K562 (cell line): ENCODE results near the gene DENND1A.

ENCODE experiments used
- FOXA1 ChIP-seq: fragments of 450-650 bp; IDR thresholded peaks from 2 replicates; pipeline ENCODE4 v1.6.1; 2016; ENCODE audit warnings: mild to moderate bottlenecking, borderline replicate concordance
- GATA2 ChIP-seq: sonication (generic); formaldehyde crosslinking; IDR thresholded peaks from 2 replicates; pipeline ENCODE4 v1.4.0; 2020; ENCODE audit warnings: mild to moderate bottlenecking, missing genetic modification reagents
- JUND ChIP-seq, 2 experiments: IDR thresholded peaks; 2 replicates in 1 of 2; 3 replicates in 1 of 2; pipeline ENCODE4 v1.6.1; 2011; ENCODE audit warnings: borderline replicate concordance in 2 of 2, low read depth in 2 of 2, low read length in 2 of 2, improper control_type of control experiment in 1 of 2, missing biosample characterization in 1 of 2, missing genetic modification characterization in 1 of 2, missing genetic modification reagents in 1 of 2
- MAZ ChIP-seq, 2 experiments: fragments of 450-650 bp in 1 of 2; sonication (generic) in 1 of 2; formaldehyde crosslinking; IDR thresholded peaks in 1 of 2; conservative IDR thresholded peaks in 1 of 2; 2 replicates each; pipeline versions ENCODE4 v1.4.0 to v1.5.0; 2020; ENCODE audit warnings: mild to moderate bottlenecking in 1 of 2, missing genetic modification reagents in 1 of 2
- MXI1 ChIP-seq: IDR thresholded peaks from 2 replicates; pipeline ENCODE4 v1.6.1; 2011; ENCODE audit warnings: low read depth, mild to moderate bottlenecking, improper control_type of control experiment, low read length
- MYC ChIP-seq, 2 experiments: fragments of 250-450 bp in 1 of 2; sonication (Bioruptor Pico) in 1 of 2; IDR thresholded peaks; 2 replicates each; pipeline versions ENCODE4 v1.5.1 to v1.6.1; 2012 to 2021; ENCODE audit warnings: low read depth in 2 of 2, borderline replicate concordance in 1 of 2, improper control_type of control experiment in 1 of 2, low read length in 1 of 2, mild to moderate bottlenecking in 1 of 2, moderate library complexity in 1 of 2
- POLR2A ChIP-seq: fragments of 450-650 bp; conservative IDR thresholded peaks from 2 replicates; pipeline ENCODE4 v1.6.1; 2016
- POLR2AphosphoS5 ChIP-seq: IDR thresholded peaks from 2 replicates; pipeline ENCODE4 v1.6.1; 2011; ENCODE audit warnings: mild to moderate bottlenecking, low read depth, low read length, moderate library complexity; ENCODE audit not compliant: control insufficient read depth, insufficient read depth
- RNF2 ChIP-seq: sonication (generic); IDR thresholded peaks from 2 replicates; pipeline ENCODE4 v1.6.1; 2016
- TAF15 ChIP-seq: fragments of 200-400 bp; formaldehyde crosslinking; IDR thresholded peaks from 2 replicates; pipeline ENCODE4 v1.6.1; 2017; ENCODE audit warnings: mild to moderate bottlenecking, low read depth, low read length, moderate library complexity
- TF ChIP-seq, protein P1 (sequence below): fragments of 450-650 bp; IDR thresholded peaks from 2 replicates; pipeline ENCODE4 v1.6.1; 2016; ENCODE audit warnings: borderline replicate concordance
- TF ChIP-seq, protein P2 (sequence below), 3 experiments: IDR thresholded peaks in 2 of 3; conservative IDR thresholded peaks in 1 of 3; 2 replicates each; pipeline ENCODE4 v1.5.1; 2011 to 2012; ENCODE audit warnings: low read length in 3 of 3, mild to moderate bottlenecking in 3 of 3, control low read depth in 2 of 3, improper control_type of control experiment in 1 of 3, inconsistent platforms in 1 of 3, low read depth in 1 of 3, mixed read lengths in 1 of 3, moderate library complexity in 1 of 3; ENCODE audit not compliant: insufficient read depth in 2 of 3
- TF ChIP-seq, protein P3 (sequence below): sonication (generic); formaldehyde crosslinking; IDR thresholded peaks from 2 replicates; pipeline ENCODE4 v1.5.0; 2020; ENCODE audit warnings: missing genetic modification reagents
- TF ChIP-seq, protein P4 (sequence below): sonication (generic); formaldehyde crosslinking; IDR thresholded peaks from 2 replicates; pipeline ENCODE4 v1.8.0; 2023; ENCODE audit warnings: mild to moderate bottlenecking, missing genetic modification reagents

DNA sequence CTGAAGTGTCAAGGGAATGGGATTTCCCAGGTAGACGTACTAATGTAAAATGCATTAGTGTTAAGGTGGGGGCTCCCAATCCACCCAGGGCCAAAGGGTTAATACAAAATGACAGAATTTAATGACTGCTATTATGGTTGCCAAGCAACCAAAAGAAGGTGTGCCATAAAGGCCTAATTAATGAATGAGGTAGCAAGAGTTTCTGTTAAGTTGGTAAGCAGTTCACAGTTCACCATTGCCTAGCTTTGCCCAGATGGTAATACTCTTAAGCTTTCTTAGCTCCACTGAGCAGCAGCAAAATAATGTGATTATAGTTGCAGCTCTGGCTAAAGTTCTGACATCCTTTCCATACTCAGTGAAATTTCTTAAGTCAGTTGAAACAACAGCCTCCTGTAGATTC lies 211.7 kb downstream of the DENND1A start:
- TF ChIP-seq POLR2AphosphoS5: no peak
- TF ChIP-seq MXI1: no peak
- TF ChIP-seq POLR2A: no peak
- TF ChIP-seq TAF15: no peak
- no peak for TF ChIP-seq MAZ (CRISPR knock-in tag; conservative IDR thresholded peaks at IDR 0.05 in 1 of 2, IDR thresholded peaks at IDR 0.05 in 1 of 2)
- TF ChIP-seq, protein P1, sequence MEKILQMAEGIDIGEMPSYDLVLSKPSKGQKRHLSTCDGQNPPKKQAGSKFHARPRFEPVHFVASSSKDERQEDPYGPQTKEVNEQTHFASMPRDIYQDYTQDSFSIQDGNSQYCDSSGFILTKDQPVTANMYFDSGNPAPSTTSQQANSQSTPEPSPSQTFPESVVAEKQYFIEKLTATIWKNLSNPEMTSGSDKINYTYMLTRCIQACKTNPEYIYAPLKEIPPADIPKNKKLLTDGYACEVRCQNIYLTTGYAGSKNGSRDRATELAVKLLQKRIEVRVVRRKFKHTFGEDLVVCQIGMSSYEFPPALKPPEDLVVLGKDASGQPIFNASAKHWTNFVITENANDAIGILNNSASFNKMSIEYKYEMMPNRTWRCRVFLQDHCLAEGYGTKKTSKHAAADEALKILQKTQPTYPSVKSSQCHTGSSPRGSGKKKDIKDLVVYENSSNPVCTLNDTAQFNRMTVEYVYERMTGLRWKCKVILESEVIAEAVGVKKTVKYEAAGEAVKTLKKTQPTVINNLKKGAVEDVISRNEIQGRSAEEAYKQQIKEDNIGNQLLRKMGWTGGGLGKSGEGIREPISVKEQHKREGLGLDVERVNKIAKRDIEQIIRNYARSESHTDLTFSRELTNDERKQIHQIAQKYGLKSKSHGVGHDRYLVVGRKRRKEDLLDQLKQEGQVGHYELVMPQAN: no peak
- no peak for TF ChIP-seq FOXA1
- TF ChIP-seq, protein P2, sequence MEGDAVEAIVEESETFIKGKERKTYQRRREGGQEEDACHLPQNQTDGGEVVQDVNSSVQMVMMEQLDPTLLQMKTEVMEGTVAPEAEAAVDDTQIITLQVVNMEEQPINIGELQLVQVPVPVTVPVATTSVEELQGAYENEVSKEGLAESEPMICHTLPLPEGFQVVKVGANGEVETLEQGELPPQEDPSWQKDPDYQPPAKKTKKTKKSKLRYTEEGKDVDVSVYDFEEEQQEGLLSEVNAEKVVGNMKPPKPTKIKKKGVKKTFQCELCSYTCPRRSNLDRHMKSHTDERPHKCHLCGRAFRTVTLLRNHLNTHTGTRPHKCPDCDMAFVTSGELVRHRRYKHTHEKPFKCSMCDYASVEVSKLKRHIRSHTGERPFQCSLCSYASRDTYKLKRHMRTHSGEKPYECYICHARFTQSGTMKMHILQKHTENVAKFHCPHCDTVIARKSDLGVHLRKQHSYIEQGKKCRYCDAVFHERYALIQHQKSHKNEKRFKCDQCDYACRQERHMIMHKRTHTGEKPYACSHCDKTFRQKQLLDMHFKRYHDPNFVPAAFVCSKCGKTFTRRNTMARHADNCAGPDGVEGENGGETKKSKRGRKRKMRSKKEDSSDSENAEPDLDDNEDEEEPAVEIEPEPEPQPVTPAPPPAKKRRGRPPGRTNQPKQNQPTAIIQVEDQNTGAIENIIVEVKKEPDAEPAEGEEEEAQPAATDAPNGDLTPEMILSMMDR (IDR thresholded peaks at IDR 0.05 in 2 of 3, conservative IDR thresholded peaks at IDR 0.05 in 1 of 3; ENCODE audit: insufficient read depth in 2 of 3, low read depth in 1 of 3, low read length in 3 of 3): no peak
- TF ChIP-seq, protein P3, sequence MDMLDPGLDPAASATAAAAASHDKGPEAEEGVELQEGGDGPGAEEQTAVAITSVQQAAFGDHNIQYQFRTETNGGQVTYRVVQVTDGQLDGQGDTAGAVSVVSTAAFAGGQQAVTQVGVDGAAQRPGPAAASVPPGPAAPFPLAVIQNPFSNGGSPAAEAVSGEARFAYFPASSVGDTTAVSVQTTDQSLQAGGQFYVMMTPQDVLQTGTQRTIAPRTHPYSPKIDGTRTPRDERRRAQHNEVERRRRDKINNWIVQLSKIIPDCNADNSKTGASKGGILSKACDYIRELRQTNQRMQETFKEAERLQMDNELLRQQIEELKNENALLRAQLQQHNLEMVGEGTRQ (CRISPR knock-in tag): no peak
- no peak for TF ChIP-seq JUND (IDR thresholded peaks at IDR 0.05; ENCODE audit: borderline replicate concordance, low read depth, low read length)
- TF ChIP-seq JUND (tag; IDR thresholded peaks at IDR 0.05; ENCODE audit: borderline replicate concordance, low read depth, low read length): no peak
- TF ChIP-seq, protein P4, sequence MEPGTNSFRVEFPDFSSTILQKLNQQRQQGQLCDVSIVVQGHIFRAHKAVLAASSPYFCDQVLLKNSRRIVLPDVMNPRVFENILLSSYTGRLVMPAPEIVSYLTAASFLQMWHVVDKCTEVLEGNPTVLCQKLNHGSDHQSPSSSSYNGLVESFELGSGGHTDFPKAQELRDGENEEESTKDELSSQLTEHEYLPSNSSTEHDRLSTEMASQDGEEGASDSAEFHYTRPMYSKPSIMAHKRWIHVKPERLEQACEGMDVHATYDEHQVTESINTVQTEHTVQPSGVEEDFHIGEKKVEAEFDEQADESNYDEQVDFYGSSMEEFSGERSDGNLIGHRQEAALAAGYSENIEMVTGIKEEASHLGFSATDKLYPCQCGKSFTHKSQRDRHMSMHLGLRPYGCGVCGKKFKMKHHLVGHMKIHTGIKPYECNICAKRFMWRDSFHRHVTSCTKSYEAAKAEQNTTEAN (CRISPR knock-in tag): no peak
- TF ChIP-seq GATA2 (CRISPR knock-in tag): no peak
- no peak for TF ChIP-seq RNF2
- TF ChIP-seq MYC (IDR thresholded peaks at IDR 0.05; ENCODE audit: low read depth, low read length): no peak
- TF ChIP-seq MYC (CRISPR knock-in tag; IDR thresholded peaks at IDR 0.05; ENCODE audit: borderline replicate concordance, low read depth): no peak
